HG03439 (cell line): ENCODE measurements around the gene SPRR4.

ENCODE experiments used
- ATAC-seq: cut with Tn5 transposase; IDR thresholded peaks from one replicate; pipeline ENCODE4 v1.9.1; 2021; ENCODE audit warnings: mild to moderate bottlenecking, moderate library complexity; ENCODE audit not compliant: unreplicated experiment

The SPRR4 gene

DNA sequence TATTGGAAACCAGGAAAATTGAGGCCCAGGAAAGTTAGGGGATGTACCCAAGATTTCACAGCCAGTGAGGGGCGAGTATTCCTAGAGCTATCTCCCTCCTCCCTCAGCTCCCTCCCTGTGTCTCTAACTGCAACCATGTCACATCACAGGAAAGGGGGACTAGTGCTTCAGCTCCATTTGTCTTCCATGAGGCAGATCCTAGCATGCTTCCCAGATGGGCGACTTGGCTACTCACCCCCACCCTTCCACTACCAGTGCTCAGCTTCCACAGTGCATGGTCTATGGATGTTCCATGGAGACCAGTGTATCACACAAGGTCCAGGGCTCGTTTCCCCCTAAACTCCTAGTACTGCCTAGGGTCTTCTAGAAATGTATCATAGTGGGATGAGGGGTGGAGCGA lies 4.6 kb upstream of the SPRR4 start:
- no peak for ATAC-seq

DNA sequence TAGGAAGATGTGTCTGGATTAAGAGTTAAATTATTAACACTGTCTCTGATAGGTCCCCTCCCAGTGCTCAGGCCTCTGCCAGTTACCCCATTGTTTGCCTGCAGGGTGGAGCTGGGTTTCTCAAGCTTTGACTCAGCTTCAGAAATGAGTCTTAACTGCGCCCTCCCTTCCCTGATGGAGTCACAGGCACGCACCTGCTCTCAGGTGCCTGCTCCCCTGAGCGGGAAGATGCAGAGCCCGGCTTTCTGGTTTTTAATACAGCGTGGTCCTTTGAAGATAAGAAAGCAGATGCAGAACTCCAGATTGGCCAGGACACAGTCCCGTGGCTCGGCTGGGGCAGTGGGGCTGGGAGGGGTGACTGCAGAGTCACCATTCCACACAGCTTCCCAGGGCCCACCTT lies 3.2 kb upstream of the SPRR4 start:
- ATAC-seq = no peak

DNA sequence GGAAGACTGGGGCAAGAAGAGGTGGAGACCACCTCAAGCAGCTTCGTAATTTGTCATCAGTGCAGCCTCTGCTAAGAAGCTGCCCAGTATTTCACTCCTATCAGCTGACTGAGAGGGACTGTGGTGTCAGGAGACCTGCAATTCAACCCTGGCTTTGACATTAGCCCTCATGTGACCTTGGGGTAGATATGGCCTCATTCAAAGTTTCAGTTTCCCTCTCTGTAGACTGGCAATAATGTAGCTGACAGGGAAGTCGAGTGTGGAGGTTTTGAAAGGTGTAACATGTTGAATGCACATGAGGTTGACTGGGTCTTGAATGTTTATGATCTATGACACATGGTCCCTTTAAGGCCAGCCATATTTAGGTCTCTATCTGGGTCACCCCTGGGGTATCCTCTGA lies 2.2 kb upstream of the SPRR4 start:
- ATAC-seq = peak; percentile 90

DNA sequence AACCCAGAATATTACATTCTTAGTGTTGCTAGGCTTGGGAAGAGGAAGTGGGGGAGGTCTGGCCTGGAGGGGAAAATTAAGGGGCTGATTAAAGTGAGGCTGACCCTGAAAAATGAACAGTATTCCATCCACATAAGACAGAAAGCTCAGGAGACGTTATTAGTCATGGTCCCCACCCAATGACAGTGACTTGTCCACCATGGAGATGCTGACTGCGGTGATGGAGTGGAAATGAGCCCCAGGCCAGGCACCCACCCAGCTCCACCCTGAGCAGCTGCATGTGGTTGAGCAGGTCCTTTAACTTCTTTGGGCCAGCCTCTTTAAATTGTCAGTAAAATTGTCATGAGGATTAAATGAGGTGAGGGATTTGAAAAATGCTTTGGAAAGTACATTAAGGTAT lies 1.4 kb upstream of the SPRR4 start:
- ATAC-seq = no peak

DNA sequence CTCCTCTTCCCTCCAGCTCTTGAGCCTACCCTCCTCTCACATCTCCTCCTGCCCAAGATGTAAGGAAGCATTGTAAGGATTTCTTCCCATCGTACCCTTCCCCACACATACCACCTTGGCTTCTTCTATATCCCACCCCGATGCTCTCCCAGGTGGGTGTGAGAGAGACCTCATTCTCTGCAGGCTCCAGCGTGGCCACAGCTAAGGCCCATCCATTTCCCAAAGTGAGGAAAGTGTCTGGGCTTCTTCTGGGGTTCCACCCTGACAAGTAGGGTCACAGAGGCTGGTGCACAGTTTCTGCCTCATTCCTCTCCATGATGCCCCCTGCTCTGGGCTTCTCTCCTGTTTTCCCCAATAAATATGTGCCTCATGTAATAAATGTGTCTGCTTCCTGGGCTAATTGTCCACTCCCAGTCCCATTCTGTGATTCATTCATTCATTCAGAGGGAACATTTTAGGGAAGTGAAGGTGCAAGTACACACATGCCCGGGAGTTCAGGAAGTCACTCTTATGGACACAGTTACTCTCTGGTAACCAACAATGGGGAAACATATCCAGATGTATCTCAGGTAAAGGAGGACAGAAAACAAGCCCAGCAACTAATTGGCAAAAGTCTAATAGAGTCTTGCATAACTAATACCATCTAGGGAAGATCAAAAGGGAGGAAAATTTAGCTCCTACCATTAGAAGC lies 1.9 kb downstream of the SPRR4 start:
- ATAC-seq = no peak

DNA sequence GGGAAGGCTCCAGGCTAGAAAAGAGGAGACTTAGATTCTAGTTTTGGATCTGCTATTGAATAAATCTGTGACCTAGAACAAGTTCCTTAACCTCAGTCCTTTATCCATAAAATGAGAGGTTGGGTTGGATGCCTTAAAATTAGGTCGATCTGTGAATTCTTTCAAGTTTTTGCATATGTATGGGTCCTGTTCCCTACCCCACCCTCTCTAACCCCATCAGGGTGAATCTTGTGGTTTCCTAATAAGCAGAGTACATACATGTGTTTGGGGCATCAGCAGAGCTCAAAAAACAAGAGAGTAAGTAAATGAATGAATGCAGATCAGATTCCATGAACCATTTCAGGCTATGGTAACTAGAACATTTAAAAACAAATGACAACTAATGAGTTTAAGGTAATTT lies 6.2 kb downstream of the SPRR4 start:
- no peak for ATAC-seq

DNA sequence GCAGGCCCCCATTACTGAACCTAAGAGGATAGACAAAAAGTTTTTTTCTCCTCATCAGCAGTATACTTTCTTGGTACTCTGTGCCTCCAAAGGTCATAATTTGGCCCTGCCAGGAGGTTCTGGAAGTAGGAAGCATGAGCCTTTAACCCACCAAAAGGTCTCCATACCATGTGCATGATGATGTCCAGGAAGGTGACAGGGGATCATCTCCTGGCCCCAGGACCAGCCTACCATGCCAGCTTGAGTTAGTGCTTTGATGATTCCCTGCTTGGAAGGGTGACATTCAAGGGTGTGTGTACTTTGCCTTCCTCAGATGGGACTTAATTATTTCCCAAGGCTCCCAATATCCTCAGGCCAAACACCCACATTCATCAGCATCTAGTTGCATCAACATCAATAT lies 7.2 kb downstream of the SPRR4 start:
- no peak for ATAC-seq

DNA sequence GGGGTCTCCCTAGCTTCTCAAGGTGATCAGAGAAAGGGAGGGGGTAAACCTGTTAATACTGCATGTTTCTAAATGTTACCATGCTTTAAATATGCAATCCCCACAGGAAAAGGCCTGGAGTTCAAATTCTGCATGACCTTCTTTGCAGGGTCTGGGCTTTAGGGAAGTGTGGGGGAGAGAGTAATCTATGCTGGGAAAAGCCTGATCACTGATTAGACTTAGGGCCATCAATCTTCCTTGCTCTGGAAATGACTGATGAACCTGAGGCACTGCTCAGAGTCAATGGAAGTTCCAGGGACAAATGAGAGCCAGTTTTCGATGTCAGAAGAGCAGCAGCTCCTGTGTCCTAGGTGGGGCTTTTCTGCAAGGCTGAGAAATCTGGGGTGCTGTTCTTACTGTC lies 10.2 kb downstream of the SPRR4 start:
- no peak for ATAC-seq

DNA sequence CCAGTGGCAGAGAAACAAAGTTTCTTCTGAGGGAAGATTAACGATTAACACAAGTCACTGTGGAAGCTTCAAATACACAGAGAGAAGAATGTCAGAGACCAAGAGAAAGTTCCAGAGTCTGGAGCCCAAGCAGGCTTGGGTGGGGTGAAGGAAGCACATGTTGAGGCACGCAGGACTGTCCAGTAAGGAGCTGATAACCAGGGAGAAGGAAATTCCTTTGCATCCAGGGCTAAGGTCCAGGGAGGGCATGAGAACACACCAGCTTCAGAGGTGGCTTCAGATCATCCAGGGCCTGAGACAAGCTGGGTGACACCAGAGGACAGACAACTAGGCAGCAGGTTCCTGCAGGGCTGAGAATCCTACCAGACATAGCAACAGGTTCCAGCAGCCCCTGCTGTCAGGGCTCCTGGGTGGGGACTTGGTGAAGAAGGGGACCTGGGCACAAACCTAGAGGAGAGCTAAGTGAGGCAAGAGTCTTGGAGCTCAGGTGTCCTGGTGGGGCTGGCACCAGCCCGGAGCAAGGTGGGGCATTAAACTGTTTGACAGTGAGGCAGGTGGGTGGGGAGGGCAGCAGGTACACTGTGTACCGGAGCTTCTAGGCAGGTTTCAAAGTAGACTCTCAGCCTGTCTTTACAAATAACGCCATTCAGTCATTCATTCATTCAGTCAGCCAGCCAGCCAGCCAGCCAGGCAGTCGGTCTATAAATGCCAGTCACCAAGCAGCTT lies 10.9 kb downstream of the SPRR4 start:
- ATAC-seq = no peak

DNA sequence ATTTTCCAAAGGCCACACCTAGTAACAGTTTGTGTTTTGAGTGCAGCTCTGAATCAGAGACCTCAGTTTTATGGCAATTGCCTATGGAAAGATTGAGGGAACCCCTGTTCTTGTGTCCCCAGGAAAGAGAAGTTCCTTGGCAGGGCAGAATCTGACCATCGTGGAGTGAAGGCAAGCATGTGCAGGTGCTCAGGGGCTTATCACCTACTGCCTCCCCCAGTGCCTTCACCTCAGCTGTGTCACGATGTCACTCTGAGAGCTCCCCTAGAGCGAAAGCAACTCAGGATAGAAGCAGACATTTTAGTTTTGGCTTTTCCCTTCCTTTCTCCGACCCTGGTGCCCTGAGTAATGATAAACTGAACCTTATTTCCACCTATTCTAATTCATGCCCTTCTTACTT lies 11.6 kb downstream of the SPRR4 start:
- no peak for ATAC-seq

DNA sequence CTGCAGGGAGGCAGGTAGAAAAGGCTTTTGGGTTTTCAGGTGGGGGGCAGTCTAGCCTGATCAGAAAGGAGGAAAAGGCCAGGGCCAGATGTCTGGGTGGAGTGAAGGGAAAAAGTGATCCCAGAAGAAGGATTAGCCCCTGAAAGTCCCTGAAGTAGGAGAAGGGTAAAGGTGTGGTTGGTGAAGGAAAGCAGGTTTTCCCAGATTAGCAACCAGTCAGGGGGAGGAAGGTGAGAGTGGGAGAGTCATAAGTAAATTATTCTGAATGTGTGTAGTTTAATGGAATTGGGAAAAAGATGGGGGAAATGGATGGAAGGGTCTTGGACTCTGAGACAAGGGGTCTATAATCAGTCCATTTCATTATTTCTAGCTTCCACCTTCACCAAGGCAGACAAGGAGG lies 12.8 kb downstream of the SPRR4 start:
- ATAC-seq = no peak

DNA sequence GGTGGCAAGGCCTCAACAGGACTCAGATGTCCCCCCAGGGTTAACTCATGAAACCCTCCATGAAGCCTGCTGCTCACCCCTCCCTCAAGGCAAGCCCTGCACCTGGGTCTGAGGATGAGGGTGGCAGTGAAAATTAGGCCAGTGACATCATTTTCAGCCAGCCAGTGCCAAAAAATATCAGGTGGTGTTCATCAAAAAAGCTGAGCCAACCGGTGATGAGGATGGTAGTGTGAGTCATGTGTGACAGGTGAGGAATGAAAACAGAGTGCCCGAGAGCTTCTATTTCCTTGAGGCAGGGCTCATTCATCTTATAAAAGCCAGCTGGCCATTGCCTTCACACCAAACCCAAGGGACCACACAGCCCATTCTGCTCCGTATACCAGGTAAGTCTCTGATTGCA lies 13.3 kb downstream of the SPRR4 start, which contains the start of gene SPRR1A:
Gene SPRR1A, plus strand, starts transcription at position 339 of the 400 bp plus-strand sequence. CDS start 1,150 bp downstream, outside the sequence.
- ATAC-seq = no peak

DNA sequence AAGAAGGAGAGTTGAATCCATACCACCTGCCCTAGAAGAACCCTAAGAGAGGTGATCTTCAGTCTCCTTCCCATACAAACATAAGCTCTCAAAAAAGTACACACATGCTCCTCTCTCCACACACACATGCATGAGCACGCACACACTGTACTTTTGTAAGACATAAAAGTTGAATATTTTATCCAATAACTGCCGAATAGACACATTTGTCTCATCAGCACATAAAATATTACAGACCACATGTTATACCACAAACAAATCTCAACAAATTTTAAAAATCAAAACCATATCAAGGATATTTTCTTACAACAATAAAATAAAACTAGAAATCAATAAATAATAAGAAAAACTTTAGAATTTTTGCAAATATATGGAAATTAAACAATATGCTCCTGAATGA lies 16.1 kb downstream of the SPRR4 start:
- ATAC-seq = no peak

DNA sequence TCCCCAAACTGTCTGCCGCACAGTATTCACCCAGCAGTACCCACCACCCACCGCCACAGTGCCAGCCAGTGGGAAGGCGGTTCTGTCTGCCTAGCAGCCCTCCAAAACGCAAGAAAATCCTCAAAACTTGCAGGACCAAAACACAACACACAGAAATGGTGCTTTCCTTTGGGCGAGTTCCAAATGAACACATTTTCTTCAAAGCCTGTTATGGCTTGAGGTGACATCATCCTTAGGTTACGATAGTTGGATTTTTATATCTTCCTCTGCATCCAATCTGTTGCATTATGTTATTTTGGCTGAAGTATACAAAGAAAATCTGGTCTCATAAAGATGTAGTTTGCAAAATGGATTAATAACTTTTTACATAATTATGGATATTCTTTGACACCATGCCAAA lies 22.7 kb downstream of the SPRR4 start:
- no peak for ATAC-seq

DNA sequence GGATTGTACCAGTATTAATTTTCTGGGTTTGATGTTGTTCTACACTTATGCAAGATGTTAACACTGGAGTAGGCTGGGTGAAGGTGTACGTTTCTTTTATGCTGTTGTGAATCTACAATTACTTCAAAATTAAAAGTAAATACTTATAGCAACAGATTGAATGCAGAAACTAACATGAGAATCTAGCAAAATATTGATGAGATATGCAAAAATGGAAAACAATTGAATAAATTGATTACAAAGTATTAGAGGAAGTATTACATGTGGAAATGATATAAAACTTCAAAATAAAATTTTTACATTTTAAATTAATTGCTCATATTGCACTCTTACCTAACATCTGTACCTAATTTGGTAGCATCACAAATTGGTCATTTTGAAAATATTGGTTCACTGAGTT lies 25.4 kb downstream of the SPRR4 start:
- ATAC-seq = no peak

DNA sequence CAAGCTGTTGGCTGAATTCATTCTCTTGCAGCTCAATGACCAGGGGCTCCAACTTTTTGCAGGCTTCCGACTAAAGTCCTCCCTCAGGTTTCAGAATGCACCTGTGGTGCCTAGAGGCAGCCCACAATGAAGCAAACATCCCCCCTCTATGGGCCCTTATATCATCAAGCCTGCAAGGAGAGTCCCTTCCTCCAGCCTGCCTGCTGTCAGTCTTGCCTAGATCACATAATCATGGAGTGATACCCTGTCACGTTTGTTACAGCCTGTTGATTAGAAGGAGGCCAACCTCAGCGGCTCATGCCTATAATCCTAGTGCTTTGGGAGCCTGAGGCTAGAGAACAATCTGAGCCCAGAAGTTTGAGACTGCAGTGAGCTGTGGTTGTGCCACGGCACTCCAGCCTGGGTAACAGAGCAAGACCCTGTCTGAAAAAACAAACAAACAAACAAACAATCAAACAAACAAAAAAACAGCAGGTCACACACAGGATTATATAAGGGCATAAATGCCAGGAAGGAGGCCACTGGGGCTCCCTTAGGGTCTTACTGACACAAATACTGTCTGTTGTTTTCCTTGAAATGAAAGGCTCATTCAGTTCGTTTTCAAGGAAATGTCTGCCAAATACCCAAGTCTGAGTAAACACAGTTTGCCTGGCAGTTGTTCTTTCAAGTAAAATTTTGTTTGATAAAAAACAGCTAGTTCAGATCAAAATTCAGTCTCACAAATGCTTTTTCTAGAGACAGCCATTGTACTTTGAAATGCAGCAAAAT lies 26.4 kb downstream of the SPRR4 start:
- no peak for ATAC-seq

DNA sequence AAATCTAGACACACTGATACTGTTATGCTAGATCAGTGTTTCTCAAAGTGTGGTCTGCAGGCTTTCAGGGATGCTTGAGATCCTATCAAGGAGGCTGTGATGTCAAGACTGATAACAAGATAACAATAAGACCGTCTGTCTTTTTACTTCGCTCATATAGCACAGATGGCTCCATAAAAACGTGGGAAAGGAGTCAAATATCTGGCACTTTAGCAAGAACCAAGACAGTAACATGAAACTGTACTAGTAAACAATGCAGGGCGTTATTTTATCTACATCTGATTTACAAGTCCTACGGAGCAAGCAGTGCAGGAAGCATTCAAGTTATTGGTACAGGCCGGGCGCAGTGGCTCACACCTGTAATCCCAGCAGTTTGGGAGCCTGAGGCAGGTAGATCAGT lies 27.5 kb downstream of the SPRR4 start:
- ATAC-seq = no peak

DNA sequence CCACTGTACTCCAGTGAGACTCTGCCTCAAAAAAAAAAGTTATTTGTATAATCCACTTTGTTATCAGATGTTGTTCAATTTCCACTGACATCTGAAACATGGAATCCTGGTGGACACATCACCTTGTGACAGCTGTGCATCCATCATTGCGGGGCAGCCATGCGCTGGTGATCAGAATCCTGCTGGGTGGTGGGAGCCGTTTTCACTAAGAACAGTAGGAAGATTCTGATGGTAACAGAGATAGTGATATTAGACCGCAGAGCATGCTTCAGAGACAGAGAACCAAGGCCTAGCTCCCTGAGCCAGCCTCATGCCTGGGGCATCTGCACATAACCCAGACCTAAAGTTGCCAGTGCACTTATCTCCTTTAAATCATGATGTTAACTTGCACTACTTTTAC lies 28.0 kb downstream of the SPRR4 start:
- ATAC-seq = no peak

DNA sequence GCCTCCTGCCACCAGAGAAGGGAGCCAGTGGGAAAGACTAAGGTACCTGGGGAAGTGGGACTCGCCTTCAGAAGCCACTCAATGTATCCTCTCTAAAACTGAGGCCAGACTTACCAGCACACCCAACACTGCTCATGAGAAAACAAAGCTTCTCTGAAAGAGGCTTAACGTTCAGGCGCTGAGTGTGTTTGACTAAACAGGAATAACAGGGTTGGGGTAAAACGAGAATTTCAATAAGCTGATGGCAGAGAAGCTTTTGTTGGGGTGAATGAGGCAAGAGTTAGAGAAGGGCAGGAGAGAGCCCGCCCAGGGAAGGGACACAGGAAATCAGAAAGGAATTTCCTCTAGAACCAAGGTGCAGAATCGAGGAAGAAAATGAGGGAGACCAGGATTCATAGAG lies 29.4 kb downstream of the SPRR4 start:
- no peak for ATAC-seq

DNA sequence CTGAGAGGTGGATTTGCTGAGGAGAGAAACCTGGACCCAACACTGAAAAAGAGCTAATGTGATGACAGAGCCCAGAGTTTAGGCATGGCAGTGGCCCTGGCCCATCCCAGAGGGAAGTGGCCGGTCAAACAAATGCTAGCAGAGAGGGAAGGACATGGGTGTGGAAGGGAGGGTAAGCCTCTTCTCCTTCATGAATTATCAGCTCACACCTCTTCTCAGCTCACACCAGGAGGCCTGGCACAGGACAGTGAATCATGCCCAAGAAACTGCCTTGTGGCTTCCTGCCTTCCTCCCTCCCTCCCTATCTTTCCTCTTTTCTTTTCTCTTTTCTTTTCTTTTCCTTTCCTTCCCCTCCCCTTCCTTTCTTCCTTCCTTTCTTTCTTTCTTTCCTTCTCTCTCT lies 29.8 kb downstream of the SPRR4 start:
- no peak for ATAC-seq

DNA sequence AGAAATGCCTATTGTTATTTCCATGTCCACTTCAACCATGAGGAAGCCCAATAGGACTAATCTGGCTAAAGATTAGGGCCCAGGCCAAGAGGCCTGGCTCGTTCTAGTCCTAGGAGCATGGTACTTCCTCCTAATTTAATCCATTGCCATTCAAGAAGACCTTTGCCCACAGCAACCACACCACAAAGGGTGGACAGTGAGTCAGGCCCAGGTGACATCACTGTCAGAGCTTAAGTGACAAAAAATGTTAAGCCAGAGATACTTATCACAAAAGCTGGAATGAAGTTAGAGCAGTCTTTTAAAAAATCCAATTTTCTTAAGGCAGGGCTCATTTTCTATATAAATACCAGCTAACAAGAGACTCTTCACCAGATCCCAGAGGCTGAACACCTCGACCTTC lies 30.9 kb downstream of the SPRR4 start, which contains the start of gene SPRR3:
Gene SPRR3, plus strand, starts transcription at position 368 of the 400 bp plus-strand sequence. CDS start 1,272 bp downstream, outside the sequence.
- no peak for ATAC-seq
